ENCODE data around the gene DYNC2LI1. TPM values are rescaled to one million over a fixed set of nuclear protein-coding genes. Genes with fewer than 3 reads are reported as not detected.

Gene DYNC2LI1
- total RNA-seq, 1 donor from 2014 or later = 3.6 TPM

DNA sequence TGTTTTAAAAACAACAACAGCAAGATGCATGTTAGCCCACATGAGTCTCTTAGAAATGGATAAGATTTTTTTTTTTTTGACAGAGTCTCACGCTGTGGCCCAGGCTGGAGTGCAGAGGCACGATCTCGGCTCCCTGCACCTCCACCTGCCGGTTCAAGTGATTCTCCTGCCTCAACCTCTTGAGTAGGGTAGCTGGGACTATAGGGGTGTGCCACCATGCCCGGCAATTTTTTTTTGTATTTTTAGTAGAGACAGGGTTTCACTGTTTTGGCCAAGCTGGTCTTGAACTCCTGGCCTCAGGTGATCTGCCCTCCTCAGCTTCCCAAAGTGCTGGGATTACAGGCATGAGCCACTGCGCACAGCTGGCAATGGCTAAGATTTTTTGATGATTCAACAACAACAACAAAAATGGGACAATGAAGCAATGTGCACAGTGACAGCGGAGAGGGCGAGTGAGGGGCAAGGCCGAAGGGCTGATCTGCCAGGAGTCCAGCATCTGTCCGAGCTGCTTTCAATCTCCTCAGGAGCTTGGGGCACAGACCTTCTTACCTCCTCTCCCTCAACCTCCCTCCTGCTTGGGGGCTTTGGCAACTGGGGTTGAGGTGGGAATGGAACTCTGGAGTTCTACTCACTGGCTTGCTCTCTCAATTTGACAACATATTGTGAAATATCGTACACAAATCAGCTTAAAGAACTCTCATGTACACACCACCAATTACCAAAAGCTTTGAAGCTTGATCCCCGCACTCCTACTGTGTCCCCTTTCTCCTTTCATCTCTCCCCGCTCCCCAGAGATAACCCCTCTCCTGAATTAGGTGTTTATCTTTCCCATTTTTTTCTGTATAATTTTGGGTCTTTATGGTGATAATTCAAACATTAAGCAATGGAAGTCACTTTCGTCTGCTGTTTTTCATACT is 68.4 kb downstream of the DYNC2LI1 start:
- intact Hi-C loops (cut with micrococcal nuclease) = no loop called here

DNA sequence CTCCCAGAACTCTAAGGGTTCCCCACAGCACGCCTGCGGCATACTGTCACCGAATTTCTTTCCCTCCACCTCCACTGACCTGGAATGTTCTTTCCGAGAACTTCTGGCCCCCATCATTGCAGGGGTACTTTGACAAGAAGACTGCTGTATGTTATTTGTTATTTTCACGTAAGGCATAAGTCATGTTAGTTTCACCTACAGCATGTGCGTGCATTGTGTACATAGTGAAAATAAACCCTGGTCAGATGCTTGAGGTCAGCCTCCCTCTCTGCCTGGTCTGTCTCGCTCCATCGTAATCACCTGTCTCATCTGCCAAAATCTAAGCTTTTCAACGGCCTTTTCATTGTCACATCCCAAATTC is 69.0 kb downstream of the DYNC2LI1 start:
- intact Hi-C loops (cut with micrococcal nuclease) = no loop called here

GRCh38 chr2:43845181-43845580 is 71.3 kb downstream of the DYNC2LI1 start:
- intact Hi-C loops (cut with micrococcal nuclease) = no loop called here

- intact Hi-C loops (cut with micrococcal nuclease) = no loop called here
Measured at GRCh38 chr2:43846140-43846793, 72.4 kb downstream of the DYNC2LI1 start.

GRCh38 chr2:43848214-43848613 is 74.4 kb downstream of the DYNC2LI1 start:
- intact Hi-C loops (cut with micrococcal nuclease) = no loop called here

GRCh38 chr2:43851011-43851980 is 77.5 kb downstream of the DYNC2LI1 start:
- intact Hi-C loops (cut with micrococcal nuclease) = no loop called here

GRCh38 chr2:43852196-43852730 is 78.4 kb downstream of the DYNC2LI1 start:
- intact Hi-C loops (cut with micrococcal nuclease) = no loop called here

- intact Hi-C loops (cut with micrococcal nuclease) = no loop called here
Measured at GRCh38 chr2:43853141-43854081, 79.6 kb downstream of the DYNC2LI1 start.

GRCh38 chr2:43854671-43855070 is 80.8 kb downstream of the DYNC2LI1 start:
- intact Hi-C loops (cut with micrococcal nuclease) = no loop called here

DNA sequence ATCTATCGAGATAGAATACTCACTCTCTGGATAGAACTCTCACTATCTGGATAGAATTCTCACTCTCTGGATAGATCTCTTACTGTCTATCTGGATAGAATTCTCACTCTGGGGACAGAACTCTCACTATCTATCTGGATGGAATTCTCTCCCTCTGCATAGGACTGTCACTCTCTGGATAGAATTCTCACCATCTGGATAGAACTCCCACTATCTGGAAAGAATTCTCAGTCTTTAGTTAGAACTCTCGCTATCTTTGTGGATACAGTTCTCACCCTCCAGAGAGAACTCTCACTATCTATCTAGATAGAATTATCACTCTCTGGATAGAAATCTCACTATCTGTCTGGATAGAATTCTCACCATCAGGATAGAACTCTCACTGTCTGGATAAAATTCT is 81.5 kb downstream of the DYNC2LI1 start:
- intact Hi-C loops (cut with micrococcal nuclease) = no loop called here

Other genes starting within 250 kb of the DYNC2LI1 start
- gene THADA, start 178.0 kb upstream of the DYNC2LI1 start, total RNA-seq = 36.0 and 40.4 TPM in 2 replicates
- 0.05 and 0.10 TPM in 2 replicates for gene PLEKHH2, start 136.8 kb upstream of the DYNC2LI1 start, total RNA-seq
- gene C1GALT1C1L, start 97.6 kb upstream of the DYNC2LI1 start, total RNA-seq = 0.17 TPM in 1 of 2 replicates, not detected in the other
- not detected in 2 replicates for gene ABCG5, start 64.8 kb downstream of the DYNC2LI1 start, total RNA-seq
- not detected in 2 replicates for gene ABCG8, start 64.9 kb downstream of the DYNC2LI1 start, total RNA-seq
- 88.0 and 89.9 TPM in 2 replicates for gene LRPPRC, start 221.9 kb downstream of the DYNC2LI1 start, total RNA-seq

Data from T-helper 1 cell treated with Interleukin-12 subunit alpha and Interleukin-12 subunit beta and Interleukin-4 antibody, amounts not matched to agents 30 ng/mL and 1 ng/mL, for 36 hours (primary cell).